Large intestine (tissue), 3 donors: Measurements from ENCODE around the gene CDH23. TPM values are rescaled to one million over a fixed set of nuclear protein-coding genes. Genes with fewer than 3 reads are reported as not detected.
A peak's percentile ranks its signal among the peaks of the same experiment; 100 is the strongest.

Experiments
- DNase-seq, 2 donors: peaks; one replicate each; pipeline versions ENCODE4 v3.0.0 to v3.0.0-alpha.2; 2013
- H3K27ac ChIP-seq: one replicate; pipeline ENCODE4 v1.5.1; 2013; ENCODE audit warnings: low read length
- H3K27me3 ChIP-seq: 2 replicates; pipeline ENCODE4 v1.6.1; 2013; ENCODE audit warnings: low read length; ENCODE audit not compliant: control insufficient read depth, insufficient read depth
- H3K36me3 ChIP-seq: 2 replicates; pipeline ENCODE4 v1.6.1; 2013; ENCODE audit warnings: low read length; ENCODE audit not compliant: control insufficient read depth, insufficient read depth
- H3K4me1 ChIP-seq: one replicate; pipeline ENCODE4 v1.6.1; 2013; ENCODE audit warnings: low read length; ENCODE audit not compliant: control insufficient read depth, insufficient read depth
- H3K4me3 ChIP-seq: one replicate; pipeline ENCODE4 v1.5.1; 2013; ENCODE audit warnings: low read length
- H3K9me3 ChIP-seq: one replicate; pipeline ENCODE4 v1.6.1; 2013; ENCODE audit warnings: mild to moderate bottlenecking, low read depth, low read length, moderate library complexity; ENCODE audit not compliant: control insufficient read depth
- WGBS: methylation state at CpG from one replicate; pipeline ENCODE4 v1.1.5; 2013; ENCODE audit warnings: low lambda C conversion rate; ENCODE audit not compliant: insufficient coverage; 5-methylcytosine and 5-hydroxymethylcytosine counted together
- polyA plus RNA-seq: library from polyadenylated mRNA; unstranded; fragments of 120-200 nt; gene quantifications from one replicate; pipeline ENCODE4 v1.2.1, GENCODE V29; 2013

The CDH23 gene
- polyA plus RNA-seq, 1 donor, result 1.7 TPM

DNA sequence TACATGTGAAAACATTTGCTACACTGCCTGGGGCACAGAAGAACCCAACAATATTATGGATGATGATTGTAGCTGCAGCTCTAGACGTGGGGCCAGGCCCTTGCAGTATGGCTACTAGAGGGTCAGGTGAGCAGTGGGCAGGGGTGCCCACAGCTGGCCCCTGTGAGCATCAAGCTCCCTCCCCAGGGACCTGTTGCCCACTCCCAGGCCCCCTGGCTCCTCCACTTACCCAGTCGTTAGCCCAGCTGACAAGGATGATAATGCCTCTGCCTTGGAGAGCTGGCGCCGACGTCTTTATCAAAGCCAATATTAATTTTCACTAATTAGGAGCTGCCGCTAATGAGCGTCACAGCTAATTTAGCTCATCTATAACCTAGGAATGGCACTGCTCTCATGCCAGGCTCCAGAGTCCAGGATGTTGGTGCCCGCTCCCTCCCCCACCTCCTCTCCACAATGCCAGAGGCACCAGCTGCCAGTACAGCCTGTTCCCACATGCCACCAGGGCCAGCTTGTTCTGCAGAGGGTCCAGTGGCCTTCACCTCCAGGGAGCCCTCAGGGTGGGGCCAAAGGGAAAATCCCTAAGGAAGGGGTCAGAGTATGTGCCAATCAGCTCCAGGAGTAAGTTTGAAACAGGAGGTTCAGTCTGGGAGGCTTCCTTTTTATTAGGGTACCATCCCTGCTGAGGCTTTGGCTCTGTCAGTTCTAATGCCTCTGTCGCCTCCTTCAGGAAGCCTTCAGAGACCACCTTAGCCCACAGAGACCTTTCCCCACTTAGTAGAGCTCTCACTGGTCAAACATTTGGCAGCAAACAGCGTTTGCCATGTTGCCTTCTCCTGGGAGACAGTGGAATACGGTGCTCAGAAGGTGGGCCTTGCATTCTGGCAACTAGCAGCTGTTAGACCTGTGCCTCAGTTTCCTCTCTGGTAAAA, 77.2 kb downstream of the CDH23 start:
- no peak overlapping the region for H3K4me3 ChIP-seq
- no peaks in the 10 kb centered on the region for H3K36me3 ChIP-seq
- 80% methylated on average over 1 of the region's 11 CpGs for WGBS
- no peaks in the 10 kb centered on the region for H3K9me3 ChIP-seq
- no peaks in the 10 kb centered on the region for H3K4me1 ChIP-seq
- DNase-seq, result no peak
- no peaks in the 10 kb centered on the region for H3K27me3 ChIP-seq
- no peak overlapping the region for H3K27ac ChIP-seq

DNA sequence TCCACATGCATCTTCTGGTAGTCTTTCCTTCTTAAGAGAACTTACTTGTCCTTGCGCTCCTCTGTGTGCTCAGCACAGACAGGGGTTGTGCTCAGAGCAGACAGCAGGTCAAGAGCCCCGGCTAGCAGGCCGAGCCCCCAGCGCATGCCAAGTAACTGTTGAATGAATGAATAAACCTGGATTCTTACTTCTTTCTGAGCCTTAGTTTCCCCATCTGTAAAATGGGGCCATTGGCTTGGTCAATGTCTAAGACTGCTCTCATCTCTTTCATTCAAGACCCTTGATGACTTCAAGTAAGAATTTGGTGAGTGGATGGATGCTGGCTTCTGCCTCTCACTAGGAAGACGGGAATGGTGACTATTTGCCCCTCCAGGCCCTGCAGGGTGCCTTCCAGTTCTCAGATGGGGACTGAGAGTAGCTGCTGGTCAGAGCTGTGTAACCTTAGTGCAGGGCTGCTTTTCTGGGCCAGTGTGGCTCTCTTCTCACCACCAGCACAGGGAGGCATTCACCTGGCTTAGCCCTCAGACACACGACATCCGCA, 78.1 kb downstream of the CDH23 start:
- WGBS, result no CpG with 5 or more reads among the region's 7 CpGs
- no peaks in the 10 kb centered on the region for H3K36me3 ChIP-seq
- DNase-seq, result no peak

DNA sequence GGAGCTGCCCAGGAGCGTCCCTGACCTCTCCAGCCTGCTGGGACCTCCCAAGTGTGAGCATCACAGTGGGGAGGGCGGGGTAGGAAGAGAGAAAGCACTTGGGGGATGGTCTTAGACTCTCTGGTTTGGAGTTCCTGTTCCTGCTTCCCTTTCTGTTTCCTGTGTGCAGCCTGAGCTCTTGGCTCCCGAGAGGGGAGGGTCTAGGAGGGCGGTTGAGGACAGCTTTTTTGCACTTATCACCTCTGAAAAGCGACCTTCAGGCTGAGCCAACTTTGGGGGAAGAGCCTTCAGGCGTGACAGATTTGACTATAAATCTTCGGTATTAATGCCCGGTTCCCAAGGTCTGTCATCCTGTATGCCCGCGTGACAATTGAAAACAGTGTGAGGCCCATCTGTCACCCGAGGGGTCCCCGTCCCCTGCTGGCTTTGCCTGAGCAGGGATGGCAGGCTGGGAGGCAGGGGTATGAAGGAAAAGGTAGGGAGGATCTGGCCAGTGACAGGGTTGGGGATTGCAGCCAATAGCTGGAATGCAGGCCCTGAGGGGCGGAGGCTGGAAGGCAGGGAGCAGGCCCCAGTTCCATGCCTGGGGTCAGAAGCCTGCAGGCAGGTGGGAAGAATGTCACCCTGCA, 78.6 kb downstream of the CDH23 start:
- DNase-seq, result no peak
- peaks cover 2% of the 10 kb centered on the region for H3K27me3 ChIP-seq
- no peak overlapping the region for H3K4me3 ChIP-seq

More for the DNA sequence above, 78.1 kb downstream of the CDH23 start:
- Histone ChIP-seq H3K27ac (no peak overlapping the region), H3K27me3 (no peaks in the 10 kb centered on the region), H3K4me1 (no peaks in the 10 kb centered on the region), H3K4me3 (no peak overlapping the region), H3K9me3 (no peaks in the 10 kb centered on the region)

DNA sequence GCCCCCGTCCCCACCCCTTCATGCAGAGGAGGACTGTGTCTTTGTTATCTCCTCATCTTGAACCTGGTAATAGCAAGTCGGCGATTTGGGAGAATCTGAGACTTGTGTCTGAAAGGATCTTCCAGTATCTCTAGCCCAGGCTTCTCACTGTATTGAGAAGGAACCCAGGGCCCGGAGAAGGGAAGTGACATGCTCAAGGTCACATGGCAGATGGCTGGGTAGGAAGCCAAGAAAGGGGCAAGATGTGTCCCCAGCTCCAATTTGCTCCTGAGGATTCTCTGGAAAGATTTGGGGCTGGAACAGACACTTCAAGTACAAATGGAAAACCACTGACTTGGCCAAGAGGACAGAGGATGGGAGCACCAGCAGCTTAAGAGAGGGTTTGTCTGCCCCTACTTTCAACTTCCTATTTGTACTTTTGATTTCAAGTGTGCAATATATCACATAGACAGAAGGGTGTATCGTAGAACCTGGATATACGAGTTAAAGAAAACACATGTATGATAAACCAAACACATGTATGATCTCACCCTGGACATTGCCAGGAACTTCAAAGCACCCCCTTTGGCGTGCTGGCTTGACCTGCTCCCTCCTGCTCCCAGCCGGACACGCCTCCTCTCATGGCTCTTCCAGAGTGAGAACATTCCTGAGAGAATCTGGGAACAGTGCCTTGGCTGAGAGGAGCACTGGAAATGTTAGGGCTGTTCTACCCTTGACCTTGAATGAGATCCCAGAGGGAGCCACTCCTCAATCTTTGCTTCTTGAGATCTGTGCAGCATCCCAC, 79.7 kb downstream of the CDH23 start:
- no peaks in the 10 kb centered on the region for H3K9me3 ChIP-seq
- no CpG with 5 or more reads among the region's 9 CpGs for WGBS
- peaks cover 6% of the 10 kb centered on the region for H3K27me3 ChIP-seq
- peak; percentile 10 to 31 for DNase-seq
- no peaks in the 10 kb centered on the region for H3K36me3 ChIP-seq
- H3K4me1 ChIP-seq, result no peaks in the 10 kb centered on the region
- no peak overlapping the region for H3K4me3 ChIP-seq
- no peak overlapping the region for H3K27ac ChIP-seq

More for the DNA sequence above, 78.6 kb downstream of the CDH23 start:
- WGBS, result 58% methylated on average over 2 of the region's 13 CpGs
- Histone ChIP-seq H3K36me3 (no peaks in the 10 kb centered on the region), H3K27ac (no peak overlapping the region), H3K9me3 (no peaks in the 10 kb centered on the region), H3K4me1 (no peaks in the 10 kb centered on the region)

DNA sequence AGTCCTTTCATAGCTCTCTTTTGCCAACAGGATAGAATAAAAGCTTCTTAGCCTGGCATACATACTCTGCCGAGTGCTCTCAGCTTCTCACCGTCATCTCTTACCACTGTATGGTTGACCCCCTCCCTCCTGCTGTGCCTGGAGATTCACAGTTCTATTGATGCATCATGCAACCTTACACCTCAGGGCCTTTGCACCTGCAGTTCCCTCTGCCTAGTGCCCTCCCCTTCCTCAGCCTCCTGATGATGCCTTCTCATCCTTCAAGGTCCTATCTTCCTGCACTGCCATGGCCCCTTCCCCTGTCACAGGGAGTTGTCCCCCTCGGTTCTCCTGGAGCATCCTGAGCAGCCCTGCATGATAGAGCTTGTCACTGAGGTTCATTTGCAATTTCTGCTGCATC, 81.5 kb downstream of the CDH23 start:
- peaks cover 9% of the 10 kb centered on the region for H3K27me3 ChIP-seq
- no peaks in the 10 kb centered on the region for H3K4me1 ChIP-seq
- no peak overlapping the region for H3K4me3 ChIP-seq
- H3K9me3 ChIP-seq, result no peaks in the 10 kb centered on the region
- DNase-seq, result no peak
- no peak overlapping the region for H3K27ac ChIP-seq
- no CpG with 5 or more reads among the region's 3 CpGs for WGBS
- H3K36me3 ChIP-seq, result no peaks in the 10 kb centered on the region

DNA sequence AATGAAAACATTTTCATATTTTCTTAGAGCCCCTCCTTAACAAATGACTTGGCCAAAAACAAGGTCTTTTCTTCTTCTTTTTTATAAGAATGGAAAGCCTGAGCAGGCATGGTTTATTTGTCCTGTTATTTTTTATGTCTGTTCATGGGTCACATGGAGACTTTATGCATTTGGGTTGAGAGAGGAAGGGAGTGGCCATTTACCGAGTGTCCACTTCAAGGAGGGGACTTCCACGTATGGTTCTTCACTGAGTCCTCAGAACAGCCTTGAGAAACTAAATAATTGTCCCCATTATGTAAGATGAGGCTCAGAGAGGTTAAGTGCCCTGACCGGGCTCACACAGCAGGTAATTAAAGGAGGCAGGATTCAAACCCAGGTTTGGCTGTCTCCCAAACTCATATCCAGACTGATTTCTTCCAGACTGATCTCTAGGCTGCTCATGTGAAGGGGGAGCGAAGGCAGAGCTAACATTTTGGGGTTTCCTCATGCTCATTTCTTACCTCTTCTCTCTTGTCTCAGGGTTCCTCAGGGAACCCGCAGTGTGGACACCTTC, 82.2 kb downstream of the CDH23 start:
- Histone ChIP-seq H3K4me1 (no peaks in the 10 kb centered on the region), H3K27ac (no peak overlapping the region), H3K9me3 (no peaks in the 10 kb centered on the region), H3K36me3 (no peaks in the 10 kb centered on the region), H3K4me3 (no peak overlapping the region), H3K27me3 (peaks cover 11% of the 10 kb centered on the region)
- DNase-seq, result no peak
- WGBS, result no CpG with 5 or more reads among the region's 5 CpGs

DNA sequence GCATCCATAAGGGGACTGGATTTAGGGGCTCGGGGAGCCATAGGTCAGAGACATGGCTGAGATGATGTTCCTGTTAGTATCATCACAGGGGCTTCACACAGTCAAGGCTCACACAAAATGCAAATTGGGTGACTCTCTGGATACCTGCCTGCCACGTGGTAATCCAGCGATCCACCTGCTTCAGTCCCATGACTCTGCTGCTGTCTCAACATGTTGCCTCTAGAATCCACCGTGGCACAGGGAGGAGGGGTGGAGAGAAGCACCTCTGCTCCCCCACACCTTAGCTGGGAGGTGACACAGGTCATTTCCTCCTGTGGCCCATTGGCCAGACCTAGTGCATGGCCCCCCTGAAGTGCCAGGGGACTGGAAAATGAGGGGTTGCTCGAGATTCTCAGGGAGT, 83.1 kb downstream of the CDH23 start:
- Histone ChIP-seq H3K4me1 (no peaks in the 10 kb centered on the region), H3K27ac (no peak overlapping the region), H3K4me3 (no peak overlapping the region), H3K27me3 (peaks cover 16% of the 10 kb centered on the region), H3K36me3 (no peaks in the 10 kb centered on the region), H3K9me3 (no peaks in the 10 kb centered on the region)
- no CpG with 5 or more reads among the region's 5 CpGs for WGBS
- no peak for DNase-seq

DNA sequence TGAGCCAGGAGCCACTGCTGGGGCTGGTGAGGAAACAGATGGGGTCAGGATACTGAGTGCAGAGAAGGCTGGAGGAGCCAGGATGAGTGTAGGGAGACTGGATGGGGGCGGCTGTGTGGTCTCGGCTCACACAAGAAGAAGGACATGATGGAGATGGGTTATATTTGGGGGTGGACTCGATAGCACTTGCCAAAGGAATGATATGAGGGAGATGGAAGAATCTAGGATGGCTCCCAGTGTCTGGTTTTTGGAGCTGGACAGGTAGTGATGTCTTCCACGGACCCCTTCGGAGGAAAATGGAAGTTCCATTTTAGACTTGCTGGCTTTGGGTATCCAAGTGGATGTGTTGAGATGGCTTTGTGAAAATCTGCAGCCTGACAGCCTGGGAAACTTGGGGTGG, 83.9 kb downstream of the CDH23 start:
- DNase-seq, result no peak
- Histone ChIP-seq H3K27ac (no peak overlapping the region), H3K27me3 (peaks cover 16% of the 10 kb centered on the region), H3K4me3 (no peak overlapping the region), H3K36me3 (no peaks in the 10 kb centered on the region), H3K4me1 (no peaks in the 10 kb centered on the region), H3K9me3 (no peaks in the 10 kb centered on the region)
- WGBS, result 33% methylated on average over 2 of the region's 5 CpGs

DNA sequence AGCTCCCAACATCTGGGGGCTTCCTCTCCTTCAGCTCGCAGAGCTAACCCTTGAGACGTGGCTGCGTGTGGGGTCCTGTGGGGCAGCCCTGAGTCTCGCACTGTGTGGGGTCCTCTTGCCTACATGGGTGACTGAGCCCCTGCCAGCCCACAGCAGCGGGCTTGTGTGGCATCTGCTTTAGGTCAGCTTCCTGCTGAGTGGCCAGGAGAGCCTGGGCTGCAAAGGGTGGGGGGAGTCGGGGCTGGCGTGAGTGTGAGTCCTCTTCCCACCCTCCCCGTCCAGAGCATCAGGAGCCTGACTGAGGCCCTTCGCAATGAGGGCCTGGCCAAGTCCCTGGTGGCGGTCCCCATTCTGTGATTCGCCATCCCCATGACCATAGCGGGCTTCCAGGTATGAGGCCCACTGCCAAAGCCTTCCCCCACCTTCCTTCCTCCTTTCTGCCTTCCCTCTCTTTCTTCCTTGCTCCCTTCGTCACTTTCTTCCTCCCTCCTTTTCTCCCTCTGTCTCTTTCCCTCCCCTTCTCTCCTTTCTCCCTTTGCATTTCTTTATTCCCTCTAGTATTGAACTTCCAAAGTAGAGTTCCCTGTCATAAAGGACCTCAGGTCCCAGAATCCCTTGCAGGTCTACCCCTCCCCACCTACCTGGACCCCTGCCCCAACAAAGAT, 85.2 kb downstream of the CDH23 start:
- Histone ChIP-seq H3K27me3 (peaks cover 16% of the 10 kb centered on the region), H3K36me3 (no peaks in the 10 kb centered on the region), H3K27ac (no peak overlapping the region), H3K4me3 (no peak overlapping the region), H3K9me3 (no peaks in the 10 kb centered on the region), H3K4me1 (no peaks in the 10 kb centered on the region)
- WGBS, result 94% methylated on average over 2 of the region's 13 CpGs
- DNase-seq, result no peak
